GM21723 (cell line): ENCODE results near the gene BRK1.
"Not testable (repeated sequence)": the region's sequence is repeated elsewhere in the genome, so short reads cannot be mapped to it uniquely, and the experiment has no call there.

Experiments used
- ATAC-seq: cut with Tn5 transposase; IDR thresholded peaks from one replicate; pipeline ENCODE4 v1.9.1; 2021; ENCODE audit warnings: mild to moderate bottlenecking, moderate library complexity; ENCODE audit not compliant: unreplicated experiment

Gene BRK1

DNA sequence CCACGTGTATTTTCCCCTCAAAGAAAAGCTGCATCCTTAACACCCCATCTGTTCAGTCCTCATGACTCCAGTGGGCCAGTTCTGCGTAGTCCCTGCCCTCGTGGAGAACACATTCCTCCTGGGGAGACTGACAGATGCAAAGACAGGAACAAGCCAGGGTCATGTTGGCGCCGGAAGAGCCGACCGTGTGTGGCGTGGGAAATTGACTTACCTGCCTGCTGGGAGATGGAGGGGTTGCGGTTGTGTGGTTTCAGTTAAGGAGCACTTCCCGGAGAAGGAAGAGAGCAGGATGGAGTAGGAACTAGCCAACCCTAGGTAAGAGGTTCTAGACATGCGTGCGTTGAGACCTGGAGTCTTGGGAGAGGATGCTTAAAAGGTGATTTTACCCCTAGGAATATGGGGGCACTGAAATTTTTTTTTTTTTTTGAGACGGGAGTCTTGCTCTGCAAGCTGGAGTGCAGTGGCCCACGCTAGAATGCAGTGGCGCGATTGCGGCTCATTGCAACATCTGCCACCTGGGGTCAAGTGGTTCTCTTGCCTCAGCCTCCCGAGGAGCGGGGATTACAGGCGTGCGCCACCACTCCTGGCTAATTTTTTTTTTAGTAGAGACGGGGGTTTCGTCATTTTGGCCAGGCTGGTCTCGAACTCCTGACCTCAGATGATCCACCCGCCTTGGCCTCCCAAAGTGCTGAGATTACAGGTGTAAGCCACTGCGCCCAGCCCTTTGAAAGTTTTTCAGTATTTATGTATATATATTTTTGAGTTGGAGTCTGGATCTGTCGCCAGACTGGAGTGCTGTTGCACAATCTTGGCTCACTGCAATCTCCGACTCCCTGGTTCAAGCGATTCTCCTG, 27.5 kb downstream of the BRK1 start:
- no peak for ATAC-seq

DNA sequence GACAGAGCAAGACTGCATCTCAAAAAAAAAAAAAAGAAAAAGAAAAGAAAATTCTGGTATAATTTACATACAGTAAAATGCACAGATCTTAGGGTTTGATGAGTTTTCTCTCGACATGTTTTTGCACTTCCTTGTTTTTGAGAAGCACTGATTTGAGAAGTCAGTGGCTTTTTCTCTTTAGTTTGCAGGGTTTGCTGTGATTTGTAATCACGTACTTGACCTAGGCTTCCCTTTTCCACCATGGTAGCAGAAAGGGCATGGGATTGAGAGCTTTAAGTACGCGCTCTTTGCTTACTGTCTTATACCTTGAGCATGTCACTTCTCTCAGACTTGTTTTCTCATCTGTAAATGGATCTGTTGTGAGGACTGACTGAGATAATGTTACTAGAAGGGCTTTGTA, 30.2 kb downstream of the BRK1 start:
- no peak for ATAC-seq

DNA sequence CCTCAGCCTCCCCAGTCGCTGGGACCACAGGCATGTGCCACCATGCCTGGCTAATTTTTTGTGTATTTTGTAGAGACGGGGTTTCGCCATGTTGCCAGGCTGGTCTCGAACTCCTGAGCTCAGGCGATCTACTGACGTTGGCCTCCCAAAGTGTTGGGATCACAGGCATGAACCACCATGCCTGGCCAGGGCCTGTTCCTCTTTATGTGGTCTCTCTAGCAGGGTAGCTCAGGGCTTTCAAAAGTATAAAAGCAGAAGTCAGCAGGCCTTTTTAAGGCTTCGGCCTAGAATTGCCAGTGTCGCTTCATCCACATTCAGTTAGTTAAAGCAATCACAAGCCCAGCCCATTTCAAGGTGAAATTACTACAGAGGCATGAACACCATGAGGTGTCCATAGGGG, 33.8 kb downstream of the BRK1 start:
- ATAC-seq, result no peak

- ATAC-seq, result no peak
These were observed 35.5 kb downstream of the BRK1 start for GRCh38 chr3:10150987-10151386.

GRCh38 chr3:10154335-10155122, 39.1 kb downstream of the BRK1 start:
- ATAC-seq, result no peak

DNA sequence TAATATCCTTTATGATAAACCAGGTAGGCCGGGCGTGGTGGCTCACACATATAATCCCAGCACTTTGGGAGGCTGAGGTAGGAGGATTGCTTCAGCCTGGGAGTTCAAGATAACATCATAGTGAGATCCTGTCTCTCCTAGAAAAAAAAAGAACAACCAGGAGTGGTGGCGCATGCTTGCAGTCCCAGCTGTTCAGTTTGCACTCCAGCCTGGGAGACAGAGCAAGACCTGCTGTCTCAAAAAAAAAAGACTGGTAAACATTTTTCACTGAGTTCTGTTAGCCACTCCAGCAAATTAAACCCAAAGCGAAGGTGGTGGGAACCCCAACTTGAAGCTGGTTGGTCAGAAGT, 39.6 kb downstream of the BRK1 start:
- ATAC-seq, result no peak

DNA sequence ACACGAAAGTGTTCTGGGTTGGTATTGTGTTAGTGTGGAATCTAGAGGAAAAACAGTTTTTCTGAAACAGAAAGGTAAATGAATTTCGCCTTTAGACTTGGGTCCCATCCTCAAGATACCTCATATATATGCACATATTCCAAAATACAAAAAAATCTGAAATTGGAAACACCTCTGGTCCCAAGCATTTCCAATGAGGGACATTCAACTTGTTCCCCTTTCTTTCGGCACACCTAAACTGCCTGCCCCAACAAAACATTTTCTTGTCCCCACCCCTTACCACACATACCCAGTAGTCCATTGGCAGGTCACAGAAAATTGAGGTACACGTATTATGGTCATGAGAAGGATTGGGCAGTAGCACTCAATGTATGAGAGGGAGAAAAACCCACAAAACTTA, 40.2 kb downstream of the BRK1 start:
- no peak for ATAC-seq

DNA sequence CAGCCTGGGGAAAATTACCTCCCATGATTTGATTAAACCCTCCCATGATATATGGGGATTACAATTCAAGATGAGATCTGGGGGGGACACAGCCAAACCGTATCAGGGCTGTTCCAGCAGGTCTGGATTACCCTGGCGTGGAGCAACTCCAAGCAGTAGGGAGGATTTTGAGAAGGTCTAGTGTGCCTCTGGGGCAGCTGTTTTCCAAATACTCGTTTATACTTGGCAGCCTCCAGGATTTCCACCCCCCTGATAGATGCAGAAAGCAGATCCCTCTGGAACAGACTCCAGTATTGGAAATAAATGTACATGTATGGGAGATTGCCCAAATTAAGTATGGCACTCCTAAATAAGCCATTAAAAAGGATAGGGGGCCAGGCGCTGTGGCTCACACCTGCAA, 41.6 kb downstream of the BRK1 start:
- no peak for ATAC-seq

DNA sequence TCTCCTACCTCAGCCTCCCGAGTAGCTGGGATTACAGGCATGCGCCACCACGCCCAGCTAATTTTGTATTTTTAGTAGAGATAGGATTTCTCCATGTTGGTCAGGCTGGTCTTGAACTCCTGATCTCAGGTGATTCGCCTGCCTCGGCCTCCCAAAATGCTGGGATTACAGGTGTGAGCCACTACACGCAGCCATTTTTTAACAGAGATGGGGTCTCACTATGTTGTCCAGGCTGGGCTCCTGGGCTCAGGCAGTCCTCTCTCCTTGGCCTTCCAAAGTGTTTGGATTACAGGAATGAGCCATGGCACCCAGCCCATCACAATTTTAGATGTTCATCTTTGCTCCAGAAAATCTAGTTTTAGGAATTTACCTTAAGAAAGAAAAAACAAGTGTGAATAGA, 43.1 kb downstream of the BRK1 start:
- not testable (repeated sequence) for ATAC-seq

GRCh38 chr3:10160346-10160745, 44.9 kb downstream of the BRK1 start:
- ATAC-seq, result no peak

DNA sequence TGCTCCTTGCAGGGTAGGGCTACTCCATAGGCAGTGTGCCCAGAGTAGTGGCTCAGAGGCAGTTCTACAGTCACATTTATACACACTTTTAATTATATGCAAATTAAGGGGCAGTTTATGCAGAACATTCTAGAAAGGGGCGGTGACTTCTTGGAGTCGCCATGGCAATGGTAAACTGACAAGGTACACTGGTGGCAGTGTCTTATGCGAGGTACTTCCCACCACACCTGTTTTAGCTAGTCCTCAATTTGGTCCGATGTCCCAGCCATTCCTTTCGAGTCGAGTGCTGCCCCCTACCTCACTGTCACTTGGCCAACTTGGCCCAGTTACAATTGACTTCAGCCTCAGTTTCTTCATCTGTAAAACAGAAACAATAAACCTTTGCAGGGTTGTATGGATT, 45.5 kb downstream of the BRK1 start:
- no peak for ATAC-seq

- no peak for ATAC-seq
These were observed 46.7 kb downstream of the BRK1 start for GRCh38 chr3:10162185-10162584.

DNA sequence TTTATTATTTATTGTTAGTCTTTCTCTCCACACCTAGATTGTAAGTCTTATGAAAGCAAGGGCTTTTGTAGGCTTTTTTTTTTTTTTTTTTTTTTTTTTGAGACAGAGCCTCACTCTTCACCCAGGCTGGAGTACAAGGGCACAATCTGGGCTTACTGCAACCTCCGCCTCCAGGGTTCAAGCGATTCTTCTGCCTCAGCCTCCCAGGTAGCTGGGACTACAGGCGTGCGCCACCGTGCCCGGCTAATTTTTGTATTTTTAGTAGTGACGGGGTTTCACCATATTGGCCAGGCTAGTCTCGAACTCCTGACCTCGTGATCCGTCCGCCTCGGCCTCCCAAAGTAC, 48.7 kb downstream of the BRK1 start:
- ATAC-seq, result not testable (repeated sequence)

DNA sequence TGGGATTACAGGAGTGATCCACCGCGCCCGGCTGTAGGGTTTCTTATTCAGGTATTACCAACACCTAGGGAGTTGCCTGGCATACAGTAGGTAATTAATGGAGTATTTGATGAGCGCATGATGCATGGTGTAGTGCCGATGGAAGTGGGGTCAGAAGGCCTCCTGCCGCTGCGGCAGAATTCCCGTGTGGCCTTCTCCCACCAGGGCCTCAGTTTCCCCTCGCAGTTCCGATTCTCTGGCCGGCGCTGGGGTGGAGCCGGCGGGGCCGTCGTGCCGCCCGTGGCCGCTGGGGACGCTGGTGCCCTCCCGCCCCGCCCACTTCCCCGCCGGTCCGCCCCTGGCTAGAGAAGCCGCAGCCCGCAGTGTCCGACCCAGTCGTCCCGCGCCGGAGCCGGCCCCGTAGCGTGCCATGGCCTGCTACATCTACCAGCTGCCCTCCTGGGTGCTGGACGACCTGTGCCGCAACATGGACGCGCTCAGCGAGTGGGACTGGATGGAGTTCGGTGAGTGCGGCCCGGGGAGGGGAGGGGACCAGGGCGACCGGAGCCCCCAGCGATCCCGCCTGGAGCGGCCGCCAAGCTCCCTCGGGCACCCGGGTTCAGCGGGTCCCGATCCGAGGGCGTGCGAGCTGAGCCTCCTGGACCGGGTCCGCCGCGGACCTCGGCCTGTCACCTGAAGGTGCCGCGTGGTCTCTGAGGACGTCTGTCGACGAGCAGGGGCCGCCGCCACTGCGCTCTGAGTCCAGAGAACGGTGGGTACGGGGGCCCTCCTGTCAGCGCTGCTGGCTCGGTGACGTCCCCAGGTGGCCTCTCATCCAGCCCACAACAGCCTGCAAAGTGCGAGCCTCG, 49.3 kb downstream of the BRK1 start, which contains the start of gene IRAK2:
Gene IRAK2 (plus strand): TSS at position 374 of the 848 bp plus-strand sequence. CDS start 36 bp downstream, at position 410.
- ATAC-seq, result peak; percentile 89

- ATAC-seq, result no peak
These were observed 50.7 kb downstream of the BRK1 start for GRCh38 chr3:10166213-10166604.

GRCh38 chr3:10169000-10169496, 53.6 kb downstream of the BRK1 start:
- ATAC-seq, result no peak

DNA sequence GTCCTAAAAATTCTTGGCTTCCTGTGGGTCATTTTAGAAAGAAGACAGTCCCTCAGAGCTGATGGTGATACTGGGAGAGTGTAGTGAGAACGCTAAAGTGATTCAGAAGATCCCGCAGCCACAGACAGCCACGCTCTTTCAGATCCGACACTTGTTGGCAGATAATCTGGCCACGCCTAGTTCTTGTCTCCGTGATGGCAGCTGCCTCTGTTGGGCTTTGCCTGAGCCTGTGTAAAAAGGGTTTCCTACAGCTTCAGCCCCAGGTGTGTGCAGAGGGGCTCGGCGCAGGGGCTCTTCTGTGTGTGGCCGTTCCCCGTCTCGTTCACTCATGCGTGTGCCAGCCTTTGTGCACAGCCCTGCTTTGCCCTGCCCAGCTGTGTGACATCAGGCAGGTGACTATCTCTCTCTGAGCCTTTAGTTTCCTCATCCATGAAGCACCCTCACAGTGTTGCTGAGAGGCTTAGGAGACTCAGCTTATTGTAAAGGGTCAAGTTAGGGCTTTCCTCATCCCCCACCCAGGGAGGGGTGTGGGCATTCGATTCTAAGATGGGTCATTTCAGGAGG, 55.5 kb downstream of the BRK1 start:
- ATAC-seq, result no peak

DNA sequence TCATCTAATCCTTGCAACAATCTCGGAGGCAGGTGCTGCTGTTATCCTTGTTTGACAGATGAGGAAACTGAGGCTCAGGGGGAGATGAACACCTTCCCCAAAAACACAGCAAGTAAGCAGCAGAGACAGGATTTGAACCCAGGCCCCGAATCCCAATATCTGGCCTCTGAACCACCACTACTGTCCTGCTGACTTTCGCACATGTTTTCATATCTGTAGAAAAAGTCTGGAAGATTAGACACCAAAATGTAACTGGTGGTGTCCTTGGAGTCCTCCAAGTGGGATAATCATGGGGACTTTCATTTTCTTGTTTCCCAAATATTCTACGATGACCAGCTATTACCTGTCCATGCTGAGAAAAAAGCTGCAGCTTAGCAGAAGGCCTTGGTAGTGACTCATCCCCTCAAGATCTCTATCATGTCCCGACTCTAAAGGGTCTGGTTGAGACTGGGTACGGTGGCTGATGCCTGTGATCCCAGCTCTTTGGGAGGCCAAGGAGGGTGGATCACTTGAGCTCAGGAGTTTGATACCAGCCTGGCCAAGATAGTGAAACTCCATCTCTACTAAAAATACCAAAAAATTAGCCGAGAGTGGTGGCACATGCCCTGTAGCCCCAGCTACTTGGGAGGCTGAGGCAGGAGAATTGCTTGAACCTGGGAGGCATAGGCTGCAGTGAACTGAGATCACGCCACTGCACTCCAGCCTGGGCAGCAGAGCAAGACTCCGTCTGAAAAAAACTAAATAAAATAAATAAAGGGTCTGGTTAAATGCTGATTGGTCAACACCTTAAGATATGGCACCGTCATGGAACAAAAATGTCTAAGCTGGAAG, 57.8 kb downstream of the BRK1 start:
- no peak for ATAC-seq

GRCh38 chr3:10173926-10174435, 58.5 kb downstream of the BRK1 start:
- ATAC-seq, result peak; percentile 48

DNA sequence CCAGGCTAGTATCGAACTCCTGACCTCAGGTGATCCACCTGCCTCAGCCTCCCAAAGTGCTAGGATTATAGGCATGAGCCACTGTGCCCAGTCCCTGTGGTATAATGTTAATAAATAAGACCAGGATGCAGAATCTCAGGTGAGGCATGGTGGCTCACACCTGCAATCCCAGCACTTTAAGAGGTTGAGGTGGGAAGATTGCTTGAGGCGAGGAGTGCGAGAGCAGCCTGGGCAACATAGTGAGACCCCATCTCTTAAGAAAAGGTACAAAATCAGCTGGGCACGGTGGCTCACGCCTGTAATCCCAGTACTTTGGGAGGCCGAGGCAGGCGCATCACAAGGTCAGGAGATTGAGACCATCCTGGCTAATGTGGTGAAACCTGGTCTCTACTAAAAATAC, 59.9 kb downstream of the BRK1 start:
- ATAC-seq, result not testable (repeated sequence)
